B cell (primary cell): ENCODE measurements around the gene TMEM132E. TPM values are rescaled to one million over a fixed set of nuclear protein-coding genes. Genes with fewer than 3 reads are reported as not detected.

Experiments
- ATAC-seq: fragments of 200-7000 bp; cut with Tn5 transposase; one replicate; pipeline ENCODE4 v1.10.0; 2021; ENCODE audit warnings: low read depth, mild to moderate bottlenecking, moderate number of reproducible peaks, moderate library complexity
- CTCF ChIA-PET: fragments of 350-600 bp; sonication (Branson Sonifier 250); formaldehyde crosslinking; loops from one replicate; lab custom pipeline; 2021; ENCODE audit warnings: antibody characterized with exemption, inconsistent platforms; lab: Charles Lee
- POLR2A ChIA-PET: fragments of 350-600 bp; sonication (Branson Sonifier 250); formaldehyde crosslinking; loops from one replicate; lab custom pipeline; 2021; ENCODE audit warnings: antibody characterized with exemption; lab: Charles Lee
- DNase-seq: peaks from one replicate; pipeline ENCODE4 v3.0.0; 2013
- H2AFZ ChIP-seq: 2 replicates; pipeline ENCODE4 v1.6.1; 2012; ENCODE audit warnings: mild to moderate bottlenecking, low read depth, low read length; ENCODE audit not compliant: insufficient read depth, poor library complexity, severe bottlenecking
- H3K27ac ChIP-seq, 2 donors: 1 replicate in 1 of 2; 2 replicates in 1 of 2; pipeline ENCODE4 v1.5.1; 2012 to 2013; ENCODE audit warnings: low read length in 2 of 2, mild to moderate bottlenecking in 2 of 2, moderate library complexity in 1 of 2
- H3K27me3 ChIP-seq, 4 experiments: fragments of 200-600 bp in 1 of 4; sonication (generic) in 1 of 4; replicated peaks in 1 of 4; 1 replicate in 2 of 4; 2 replicates in 2 of 4; pipeline versions ENCODE4 v1.6.1 to v1.7.0; 2013 to 2016; ENCODE audit warnings: low read length in 3 of 4, mild to moderate bottlenecking in 2 of 4, mixed read lengths in 1 of 4, moderate library complexity in 1 of 4; ENCODE audit not compliant: insufficient read depth in 4 of 4, control insufficient read depth in 3 of 4; ENCODE audit errors: control extremely low read depth in 1 of 4
- H3K36me3 ChIP-seq, 2 experiments: replicated peaks in 1 of 2; 1 replicate in 1 of 2; 2 replicates in 1 of 2; pipeline versions ENCODE4 v1.6.1 to v1.7.1; 2013; ENCODE audit warnings: low read length in 1 of 2; ENCODE audit not compliant: insufficient read depth in 2 of 2, control insufficient read depth in 1 of 2; ENCODE audit errors: control extremely low read depth in 1 of 2, extremely low read depth in 1 of 2
- H3K4me1 ChIP-seq, 2 donors: fragments of 200-600 bp in 1 of 2; sonication (generic) in 1 of 2; 1 replicate in 1 of 2; 2 replicates in 1 of 2; pipeline versions ENCODE4 v1.5.1 to v1.6.1; 2013 to 2017; ENCODE audit warnings: low read length in 2 of 2; ENCODE audit not compliant: control insufficient read depth in 2 of 2, insufficient read depth in 2 of 2
- H3K4me2 ChIP-seq: replicated peaks from 2 replicates; pipeline ENCODE3; 2012; ENCODE audit warnings: mild to moderate bottlenecking, low read depth, low read length; ENCODE audit not compliant: poor library complexity, severe bottlenecking
- H3K4me3 ChIP-seq, 5 experiments: fragments of 200-600 bp in 1 of 5; sonication (generic) in 1 of 5; 1 replicate in 3 of 5; 2 replicates in 2 of 5; pipeline versions ENCODE4 v1.5.1 to v1.7.0; 2011 to 2016; ENCODE audit warnings: low read length in 4 of 5, mild to moderate bottlenecking in 4 of 5, low read depth in 2 of 5, control low read depth in 1 of 5, moderate library complexity in 1 of 5; ENCODE audit not compliant: insufficient read depth in 1 of 5; ENCODE audit errors: control extremely low read depth in 1 of 5, extremely low read depth in 1 of 5
- H3K79me2 ChIP-seq: fragments of 200-600 bp; sonication (generic); one replicate; pipeline ENCODE4 v1.6.0; 2016; ENCODE audit warnings: low read length; ENCODE audit not compliant: control insufficient read depth, insufficient read depth
- H3K9ac ChIP-seq: fragments of 200-600 bp; sonication (generic); 2 replicates; pipeline ENCODE4 v1.6.1; 2017; ENCODE audit warnings: mild to moderate bottlenecking, low read length, moderate library complexity
- H3K9me3 ChIP-seq, 3 donors: one replicate each; pipeline versions ENCODE4 v1.6.1 to v1.7.1; 2013; ENCODE audit warnings: low read length in 2 of 3; ENCODE audit not compliant: control insufficient read depth in 2 of 3, insufficient read depth in 1 of 3; ENCODE audit errors: control extremely low read depth in 1 of 3
- H4K20me1 ChIP-seq: 2 replicates; pipeline ENCODE4 v1.6.0; 2012; ENCODE audit warnings: mild to moderate bottlenecking, low read length; ENCODE audit not compliant: insufficient read depth, control insufficient read depth, poor library complexity, severe bottlenecking
- H3K27ac Mint-ChIP-seq: one replicate; pipeline ENCODE4 v1.8.0; 2021; ENCODE audit warnings: mixed read lengths
- H3K27me3 Mint-ChIP-seq: one replicate; pipeline ENCODE4 v1.8.0; 2021; ENCODE audit warnings: mixed read lengths
- H3K4me1 Mint-ChIP-seq: one replicate; pipeline ENCODE4 v1.8.0; 2021; ENCODE audit warnings: mixed read lengths
- H3K4me3 Mint-ChIP-seq: one replicate; pipeline ENCODE4 v1.8.0; 2021; ENCODE audit warnings: mixed read lengths
- H3K9me3 Mint-ChIP-seq: one replicate; pipeline ENCODE4 v1.8.0; 2022; ENCODE audit warnings: mixed read lengths; ENCODE audit not compliant: insufficient read depth
- CTCF ChIP-seq: fragments of 200-600 bp; IDR thresholded peaks from one replicate; pipeline ENCODE4 v1.8.0; 2022; ENCODE audit warnings: antibody characterized with exemption, mild to moderate bottlenecking
- EZH2 ChIP-seq: IDR thresholded peaks from 2 replicates; pipeline ENCODE4 v1.6.1; 2012; ENCODE audit warnings: borderline replicate concordance, low read depth, mild to moderate bottlenecking, moderate library complexity, low read length; ENCODE audit not compliant: insufficient read depth, poor library complexity, severe bottlenecking
- WGBS: methylation state at CpG from one replicate; pipeline ENCODE4 v1.1.5; 2013; ENCODE audit warnings: missing lambda C conversion rate; ENCODE audit not compliant: insufficient coverage; 5-methylcytosine and 5-hydroxymethylcytosine counted together
- intact Hi-C: fragments of 100-400 bp; cut with micrococcal nuclease; formaldehyde crosslinking; loops from one replicate; pipeline ENCODE4 v1.10.0; 2022
- polyA plus RNA-seq: library from polyadenylated mRNA; depleted of rRNA; stranded (reverse); fragments of >200 nt; gene quantifications from 2 replicates; pipeline ENCODE4 v1.2.3, GENCODE V29; 2012
- total RNA-seq, 2 donors: library from RNA; stranded (reverse); fragments of 120-200 nt in 1 of 2; gene quantifications; 1 replicate in 1 of 2; 2 replicates in 1 of 2; pipeline versions ENCODE4 v1.2.3 to v1.2.4, GENCODE V29; 2013 to 2022

The TMEM132E gene
- total and polyA plus RNA-seq, 2 donors (not counting 1 experiment from before 2014, with no cell fraction given), result not detected

- intact Hi-C loops, result no loop called here
Measured at GRCh38 chr17:34670618-34671017, 91.2 kb downstream of the TMEM132E start.

GRCh38 chr17:34671191-34671590 is 91.8 kb downstream of the TMEM132E start:
- no peak overlapping the region for H3K9ac ChIP-seq
- intact Hi-C loops, result no loop called here
- H3K36me3 ChIP-seq, result no peaks in the 10 kb centered on the region
- ChIA-PET CTCF (no interaction called here), POLR2A (no interaction called here)
- H4K20me1 ChIP-seq, result no peaks in the 10 kb centered on the region
- 80% methylated on average over 1 of the region's 4 CpGs for WGBS
- no peak overlapping the region for H3K4me3 Mint-ChIP-seq
- no peaks in the 10 kb centered on the region for H3K79me2 ChIP-seq
- H2AFZ ChIP-seq, result no peak overlapping the region
- ATAC-seq (no peak), DNase-seq (no peak)
- H3K27me3 ChIP-seq, result peaks cover 0 to 6% (median 0%) of the 10 kb centered on the region in 4 experiments
- H3K4me1 ChIP-seq, result no peaks in the 10 kb centered on the region
- H3K4me2 ChIP-seq, result no peak overlapping the region
- H3K9me3 ChIP-seq, result no peaks in the 10 kb centered on the region
- no peaks in the 10 kb centered on the region for H3K9me3 Mint-ChIP-seq
- no peaks in the 10 kb centered on the region for H3K4me1 Mint-ChIP-seq
- H3K4me3 ChIP-seq, result no peak overlapping the region
- H3K27ac Mint-ChIP-seq, result no peak overlapping the region
- no peak overlapping the region for H3K27ac ChIP-seq
- peaks cover 44% of the 10 kb centered on the region for H3K27me3 Mint-ChIP-seq
- TF ChIP-seq EZH2 (no peak), CTCF (no peak)

More at GRCh38 chr17:34670618-34671017, 91.2 kb downstream of the TMEM132E start:
- Histone ChIP-seq H3K4me1 (no peaks in the 10 kb centered on the region), H4K20me1 (no peaks in the 10 kb centered on the region), H3K4me2 (no peak overlapping the region), H3K9ac (no peak overlapping the region), H3K9me3 (no peaks in the 10 kb centered on the region), H2AFZ (no peak overlapping the region), H3K36me3 (no peaks in the 10 kb centered on the region), H3K27ac (no peak overlapping the region), H3K79me2 (no peaks in the 10 kb centered on the region), H3K4me3 (no peak overlapping the region), H3K27me3 (peaks cover 0 to 6% (median 0%) of the 10 kb centered on the region in 4 experiments)
- TF ChIP-seq CTCF (no peak), EZH2 (no peak)
- Mint-ChIP-seq H3K27ac (no peak overlapping the region), H3K27me3 (peaks cover 48% of the 10 kb centered on the region), H3K9me3 (no peaks in the 10 kb centered on the region), H3K4me3 (no peak overlapping the region), H3K4me1 (no peaks in the 10 kb centered on the region)
- DNase-seq, result no peak
- no peak for ATAC-seq
- ChIA-PET CTCF (no interaction called here), POLR2A (no interaction called here)
- 84% methylated on average over 3 of the region's 7 CpGs for WGBS
